Right atrium auricular region (tissue), 2 donors: Measurements from ENCODE around the gene EPB41L4B. TPM values are rescaled to one million over a fixed set of nuclear protein-coding genes. Genes with fewer than 3 reads are reported as not detected.

ENCODE experiments used
- DNase-seq: peaks from one replicate; pipeline ENCODE4 v3.0.0-alpha.2; 2019; ENCODE audit warnings: low spot score
- H3K27ac ChIP-seq, 2 donors: fragments of 200-600 bp; sonication (generic); 1 replicate in 1 of 2; 2 replicates in 1 of 2; pipeline ENCODE4 v1.5.1; 2016 to 2019
- H3K27me3 ChIP-seq, 2 donors: fragments of 200-600 bp; sonication (generic); one replicate each; pipeline versions ENCODE4 v1.5.1 to v1.6.0; 2017 to 2019
- H3K36me3 ChIP-seq: fragments of 200-600 bp; sonication (generic); one replicate; pipeline ENCODE4 v1.5.1; 2016
- H3K4me1 ChIP-seq, 2 donors: fragments of 200-600 bp; sonication (generic); one replicate each; pipeline versions ENCODE4 v1.5.1 to v1.6.0; 2017 to 2019
- H3K4me3 ChIP-seq, 2 donors: fragments of 200-600 bp; sonication (generic); 1 replicate in 1 of 2; 2 replicates in 1 of 2; pipeline ENCODE4 v1.5.1; 2017 to 2019; ENCODE audit warnings: mild to moderate bottlenecking in 1 of 2, moderate library complexity in 1 of 2
- H3K9me3 ChIP-seq, 2 donors: fragments of 200-600 bp; sonication (generic); one replicate each; pipeline ENCODE4 v1.5.1; 2019
- total RNA-seq, 2 donors: library from RNA; depleted of rRNA; stranded (reverse); fragments of >200 nt; gene quantifications; one replicate each; pipeline ENCODE4 v1.1.0, GENCODE V29; 2016
- TF ChIP-seq, protein P1 (sequence below), 2 donors: fragments of 200-600 bp; sonication (generic); IDR thresholded peaks; one replicate each; pipeline ENCODE4 v1.5.1; 2019; ENCODE audit warnings: antibody characterized with exemption in 2 of 2

EPB41L4B gene
- total RNA-seq, 2 donors from 2014 or later = 15.3 to 30.4 TPM

DNA sequence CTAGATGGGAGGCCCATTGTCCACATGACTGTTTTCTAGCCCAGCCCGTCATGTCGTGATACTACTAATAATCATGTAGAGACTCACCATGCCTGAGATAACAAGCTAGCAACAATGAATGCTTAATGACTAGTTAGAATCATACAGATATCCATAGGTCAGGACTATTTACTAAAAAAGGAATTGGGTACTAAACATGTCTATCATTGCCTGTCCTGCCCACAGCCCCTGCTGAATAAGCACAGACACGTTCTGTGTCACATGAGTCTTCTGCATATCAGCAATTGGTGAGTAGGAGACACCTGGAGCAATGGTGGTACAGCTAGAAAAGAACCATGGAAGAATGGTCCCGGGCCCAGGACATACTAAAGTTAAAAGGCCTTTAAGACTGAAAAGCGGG lies 171.8 kb downstream of the EPB41L4B start:
- H3K27me3 ChIP-seq = no peaks in the 10 kb centered on the region
- H3K4me3 ChIP-seq = no peak overlapping the region
- no peak for DNase-seq
- H3K9me3 ChIP-seq = peaks cover 0 to 5% of the 10 kb centered on the region in 2 donors
- H3K36me3 ChIP-seq = no peaks in the 10 kb centered on the region
- no peak overlapping the region for H3K27ac ChIP-seq
- TF ChIP-seq, protein P1, sequence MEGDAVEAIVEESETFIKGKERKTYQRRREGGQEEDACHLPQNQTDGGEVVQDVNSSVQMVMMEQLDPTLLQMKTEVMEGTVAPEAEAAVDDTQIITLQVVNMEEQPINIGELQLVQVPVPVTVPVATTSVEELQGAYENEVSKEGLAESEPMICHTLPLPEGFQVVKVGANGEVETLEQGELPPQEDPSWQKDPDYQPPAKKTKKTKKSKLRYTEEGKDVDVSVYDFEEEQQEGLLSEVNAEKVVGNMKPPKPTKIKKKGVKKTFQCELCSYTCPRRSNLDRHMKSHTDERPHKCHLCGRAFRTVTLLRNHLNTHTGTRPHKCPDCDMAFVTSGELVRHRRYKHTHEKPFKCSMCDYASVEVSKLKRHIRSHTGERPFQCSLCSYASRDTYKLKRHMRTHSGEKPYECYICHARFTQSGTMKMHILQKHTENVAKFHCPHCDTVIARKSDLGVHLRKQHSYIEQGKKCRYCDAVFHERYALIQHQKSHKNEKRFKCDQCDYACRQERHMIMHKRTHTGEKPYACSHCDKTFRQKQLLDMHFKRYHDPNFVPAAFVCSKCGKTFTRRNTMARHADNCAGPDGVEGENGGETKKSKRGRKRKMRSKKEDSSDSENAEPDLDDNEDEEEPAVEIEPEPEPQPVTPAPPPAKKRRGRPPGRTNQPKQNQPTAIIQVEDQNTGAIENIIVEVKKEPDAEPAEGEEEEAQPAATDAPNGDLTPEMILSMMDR (IDR thresholded peaks at IDR 0.05) = no peak
- H3K4me1 ChIP-seq = no peaks in the 10 kb centered on the region

GRCh38 chr9:109145051-109145450 lies 175.8 kb downstream of the EPB41L4B start:
- TF ChIP-seq, protein P1 (IDR thresholded peaks at IDR 0.05) = no peak
- H3K4me1 ChIP-seq = no peaks in the 10 kb centered on the region

DNA sequence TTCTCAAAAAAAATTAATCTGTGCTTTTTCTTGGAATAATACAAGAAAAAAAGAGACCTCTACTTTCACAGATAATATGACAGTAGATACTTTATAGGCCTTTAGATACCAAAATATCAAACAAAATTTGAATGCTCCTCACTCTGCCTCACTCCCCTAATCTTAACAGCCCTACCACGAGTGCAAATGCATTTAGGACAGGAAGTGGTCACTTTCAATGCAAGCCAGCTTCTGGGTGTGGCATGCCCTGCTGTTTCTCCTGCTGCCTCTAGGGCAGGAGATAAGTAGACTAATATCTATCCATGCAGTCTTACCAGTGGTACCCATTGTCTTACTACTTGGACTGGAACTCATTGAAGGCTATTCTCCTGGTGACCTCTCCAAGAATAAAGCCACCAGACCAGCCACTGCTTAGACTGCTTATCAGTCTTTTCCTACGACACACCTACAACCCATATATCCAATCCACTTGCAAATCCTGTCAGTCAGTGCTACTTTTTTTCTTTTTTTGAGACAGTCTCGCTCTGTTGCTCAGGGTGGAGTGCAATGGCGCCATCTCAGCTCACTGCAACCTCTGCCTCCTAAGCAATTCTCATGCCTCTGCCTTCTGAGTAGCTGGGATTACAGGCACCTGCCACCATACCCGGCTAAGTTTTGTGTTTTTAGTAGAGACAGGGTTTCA lies 176.8 kb downstream of the EPB41L4B start:
- no peaks in the 10 kb centered on the region for H3K36me3 ChIP-seq
- no peaks in the 10 kb centered on the region for H3K4me1 ChIP-seq
- TF ChIP-seq, protein P1 (IDR thresholded peaks at IDR 0.05) = no peak
- no peak overlapping the region for H3K27ac ChIP-seq
- DNase-seq = no peak
- H3K27me3 ChIP-seq = no peaks in the 10 kb centered on the region
- no peak overlapping the region for H3K4me3 ChIP-seq
- no peaks in the 10 kb centered on the region for H3K9me3 ChIP-seq

More at GRCh38 chr9:109145051-109145450, 175.8 kb downstream of the EPB41L4B start:
- Histone ChIP-seq H3K4me3 (no peak overlapping the region), H3K9me3 (no peaks in the 10 kb centered on the region), H3K27ac (no peak overlapping the region), H3K36me3 (no peaks in the 10 kb centered on the region), H3K27me3 (no peaks in the 10 kb centered on the region)
- DNase-seq = no peak

DNA sequence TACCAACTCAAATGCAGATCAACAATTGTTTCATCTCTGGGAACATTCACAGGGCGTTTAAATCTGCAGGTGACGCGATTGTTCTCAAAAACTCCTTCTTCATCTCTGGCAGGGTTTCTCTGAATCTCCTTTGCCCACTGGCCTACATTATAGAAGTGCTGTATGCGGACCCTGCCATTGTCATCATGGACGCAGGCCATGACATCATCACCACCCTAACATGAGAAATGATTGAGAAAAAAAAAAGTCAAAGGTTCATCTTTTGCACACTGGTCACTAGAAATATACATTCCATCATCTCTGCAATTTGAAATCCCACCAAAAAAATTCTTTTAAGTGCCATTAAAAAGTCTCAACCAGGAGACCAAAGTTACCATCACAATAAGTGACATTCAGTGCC lies 179.5 kb downstream of the EPB41L4B start:
- no peak for DNase-seq
- no peak overlapping the region for H3K4me3 ChIP-seq
- TF ChIP-seq, protein P1 (IDR thresholded peaks at IDR 0.05) = no peak

GRCh38 chr9:109139851-109140250 lies 181.0 kb downstream of the EPB41L4B start:
- DNase-seq = no peak
- no peaks in the 10 kb centered on the region for H3K9me3 ChIP-seq
- TF ChIP-seq, protein P1 (IDR thresholded peaks at IDR 0.05) = no peak
- H3K27me3 ChIP-seq = no peaks in the 10 kb centered on the region
- H3K4me1 ChIP-seq = no peaks in the 10 kb centered on the region
- no peak overlapping the region for H3K4me3 ChIP-seq
- no peak overlapping the region for H3K27ac ChIP-seq
- no peaks in the 10 kb centered on the region for H3K36me3 ChIP-seq

More for the DNA sequence above, 179.5 kb downstream of the EPB41L4B start:
- Histone ChIP-seq H3K27me3 (no peaks in the 10 kb centered on the region), H3K27ac (no peak overlapping the region), H3K9me3 (no peaks in the 10 kb centered on the region), H3K36me3 (no peaks in the 10 kb centered on the region), H3K4me1 (no peaks in the 10 kb centered on the region)

DNA sequence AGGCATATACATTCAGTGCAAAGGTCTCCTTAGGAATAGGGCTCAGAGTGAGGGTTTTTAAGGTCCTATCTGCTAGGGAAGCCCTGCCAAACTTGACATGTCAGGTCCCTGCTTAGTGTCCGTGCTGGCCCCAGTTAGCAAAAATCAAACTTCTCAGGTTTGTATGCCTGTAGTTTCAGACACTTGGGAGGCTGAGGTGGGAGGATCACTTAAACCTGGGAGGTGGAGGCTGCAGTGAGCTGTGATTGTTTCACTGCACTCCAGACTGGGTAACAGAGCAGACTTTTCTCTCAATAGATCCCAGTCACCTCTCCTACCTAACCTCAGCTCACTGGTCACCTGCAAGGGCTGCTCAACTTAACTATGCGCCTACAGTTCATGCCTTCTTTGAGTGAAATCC lies 182.4 kb downstream of the EPB41L4B start:
- Histone ChIP-seq H3K9me3 (no peaks in the 10 kb centered on the region), H3K4me3 (no peak overlapping the region), H3K36me3 (no peaks in the 10 kb centered on the region), H3K27ac (no peak overlapping the region), H3K27me3 (no peaks in the 10 kb centered on the region), H3K4me1 (no peaks in the 10 kb centered on the region)
- no peak for DNase-seq
- TF ChIP-seq, protein P1 (IDR thresholded peaks at IDR 0.05) = no peak
